Smooth muscle cell of the brain vasculature (primary cell): Measurements from ENCODE around the gene NUP160.
"Not testable (repeated sequence)": the region's sequence is repeated elsewhere in the genome, so short reads cannot be mapped to it uniquely, and the experiment has no call there.

Source experiments
- DNase-seq: peaks from one replicate; pipeline ENCODE4 v3.0.0-alpha.2; 2012; ENCODE audit warnings: low read depth, low spot score

NUP160 gene

GRCh38 chr11:47861728-47862127 lies 13.6 kb upstream of the NUP160 start:
- no peak for DNase-seq

GRCh38 chr11:47860536-47860935 lies 12.4 kb upstream of the NUP160 start:
- no peak for DNase-seq

GRCh38 chr11:47857892-47858543 lies 9.9 kb upstream of the NUP160 start:
- DNase-seq = no peak

GRCh38 chr11:47857485-47857884 lies 9.3 kb upstream of the NUP160 start:
- DNase-seq = no peak

GRCh38 chr11:47856186-47856585 lies 8.0 kb upstream of the NUP160 start:
- no peak for DNase-seq

- no peak for DNase-seq
These were observed 6.5 kb upstream of the NUP160 start for GRCh38 chr11:47854667-47855066.

GRCh38 chr11:47852053-47852452 lies 3.9 kb upstream of the NUP160 start:
- DNase-seq = no peak

GRCh38 chr11:47850337-47850736 lies 2.2 kb upstream of the NUP160 start:
- DNase-seq = no peak

- DNase-seq = no peak
These were observed 578 bp upstream of the NUP160 start for GRCh38 chr11:47848700-47849155.

- DNase-seq = no peak
These were observed 636 bp downstream of the NUP160 start for GRCh38 chr11:47847537-47847891.

GRCh38 chr11:47846998-47847397 lies 1.2 kb downstream of the NUP160 start:
- DNase-seq = no peak

GRCh38 chr11:47843361-47844055 lies 4.6 kb downstream of the NUP160 start:
- no peak for DNase-seq

- DNase-seq = no peak
These were observed 5.4 kb downstream of the NUP160 start for GRCh38 chr11:47842749-47843148.

GRCh38 chr11:47837929-47838328 lies 10.2 kb downstream of the NUP160 start:
- no peak for DNase-seq

- no peak for DNase-seq
These were observed 10.9 kb downstream of the NUP160 start for GRCh38 chr11:47837292-47837691.

GRCh38 chr11:47830013-47830412 lies 18.1 kb downstream of the NUP160 start:
- not testable (repeated sequence) for DNase-seq

- no peak for DNase-seq
These were observed 19.9 kb downstream of the NUP160 start for GRCh38 chr11:47828284-47828683.

- DNase-seq = not testable (repeated sequence)
These were observed 25.5 kb downstream of the NUP160 start for GRCh38 chr11:47822664-47823063.

- DNase-seq = no peak
These were observed 28.4 kb downstream of the NUP160 start for GRCh38 chr11:47819743-47820142.

GRCh38 chr11:47800759-47801158 lies 47.4 kb downstream of the NUP160 start:
- DNase-seq = no peak

- no peak for DNase-seq
These were observed 50.5 kb downstream of the NUP160 start for GRCh38 chr11:47797633-47798032.

GRCh38 chr11:47791774-47792430 lies 56.2 kb downstream of the NUP160 start:
- no peak for DNase-seq

GRCh38 chr11:47790017-47790416 lies 58.1 kb downstream of the NUP160 start:
- not testable (repeated sequence) for DNase-seq
